Left ventricle myocardium inferior (tissue), 1 donor: ENCODE results near the gene EEFSEC. TPM values are rescaled to one million over a fixed set of nuclear protein-coding genes. Genes with fewer than 3 reads are reported as not detected.

ENCODE experiments used
- DNase-seq: peaks from one replicate; pipeline ENCODE4 v3.0.0-alpha.2; 2020
- H3K27ac ChIP-seq: fragments of 200-600 bp; replicated peaks from 2 replicates; pipeline ENCODE4 v1.8.0; 2021
- H3K27me3 ChIP-seq: fragments of 200-600 bp; 2 replicates; pipeline ENCODE4 v1.8.0; 2021; ENCODE audit warnings: low read depth
- H3K36me3 ChIP-seq: fragments of 200-600 bp; 2 replicates; pipeline ENCODE4 v1.8.0; 2021
- H3K4me1 ChIP-seq: fragments of 200-600 bp; 2 replicates; pipeline ENCODE4 v1.8.0; 2021
- H3K4me3 ChIP-seq: fragments of 200-600 bp; 2 replicates; pipeline ENCODE4 v1.8.0; 2021; ENCODE audit warnings: mild to moderate bottlenecking, moderate library complexity
- H3K9me3 ChIP-seq: fragments of 200-600 bp; replicated peaks from 2 replicates; pipeline ENCODE4 v1.8.0; 2021
- intact Hi-C: fragments of 100-400 bp; cut with micrococcal nuclease; formaldehyde crosslinking; loops from one replicate; pipeline ENCODE4 v1.11.0; 2022
- total RNA-seq: library from RNA; stranded (reverse); fragmentation: NEBNext Ultra II Directional; extraction: Animal tissue kit (Norgen Biotek cat#: 25700); gene quantifications from one replicate; pipeline ENCODE4 v1.2.1, GENCODE V29; 2021
- TF ChIP-seq, protein P1 (sequence below): fragments of 200-600 bp; IDR thresholded peaks from 2 replicates; pipeline ENCODE4 v1.8.0; 2021; ENCODE audit warnings: antibody characterized with exemption, mild to moderate bottlenecking, borderline replicate concordance
- donor health status: DM: no; HTN: yes; CAD: no; lungs with severe emphysema.

Gene EEFSEC
- total RNA-seq, 1 donor from 2014 or later, result 23.7 TPM

DNA sequence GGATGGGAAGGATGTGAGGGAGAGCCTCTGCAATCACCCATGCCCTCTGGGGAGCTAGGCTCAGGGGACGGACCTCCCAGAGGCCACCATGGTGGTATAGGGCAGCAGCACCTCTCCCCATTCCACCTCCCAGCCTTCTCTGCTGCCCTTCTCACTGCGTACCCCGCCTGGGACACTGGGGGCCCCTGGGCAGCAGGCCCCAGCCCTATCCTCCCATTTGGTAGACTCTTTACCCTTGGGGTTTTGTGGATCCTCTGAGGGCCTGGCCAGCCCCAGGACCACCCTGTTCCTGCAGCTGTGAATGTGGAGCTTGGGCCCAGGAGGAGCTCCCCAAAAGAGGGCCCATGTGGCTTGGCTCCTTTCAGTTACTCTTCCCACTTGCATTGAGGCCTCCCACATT lies 181.5 kb downstream of the EEFSEC start:
- TF ChIP-seq, protein P1, sequence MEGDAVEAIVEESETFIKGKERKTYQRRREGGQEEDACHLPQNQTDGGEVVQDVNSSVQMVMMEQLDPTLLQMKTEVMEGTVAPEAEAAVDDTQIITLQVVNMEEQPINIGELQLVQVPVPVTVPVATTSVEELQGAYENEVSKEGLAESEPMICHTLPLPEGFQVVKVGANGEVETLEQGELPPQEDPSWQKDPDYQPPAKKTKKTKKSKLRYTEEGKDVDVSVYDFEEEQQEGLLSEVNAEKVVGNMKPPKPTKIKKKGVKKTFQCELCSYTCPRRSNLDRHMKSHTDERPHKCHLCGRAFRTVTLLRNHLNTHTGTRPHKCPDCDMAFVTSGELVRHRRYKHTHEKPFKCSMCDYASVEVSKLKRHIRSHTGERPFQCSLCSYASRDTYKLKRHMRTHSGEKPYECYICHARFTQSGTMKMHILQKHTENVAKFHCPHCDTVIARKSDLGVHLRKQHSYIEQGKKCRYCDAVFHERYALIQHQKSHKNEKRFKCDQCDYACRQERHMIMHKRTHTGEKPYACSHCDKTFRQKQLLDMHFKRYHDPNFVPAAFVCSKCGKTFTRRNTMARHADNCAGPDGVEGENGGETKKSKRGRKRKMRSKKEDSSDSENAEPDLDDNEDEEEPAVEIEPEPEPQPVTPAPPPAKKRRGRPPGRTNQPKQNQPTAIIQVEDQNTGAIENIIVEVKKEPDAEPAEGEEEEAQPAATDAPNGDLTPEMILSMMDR, result no peak
- peaks cover 29% of the 10 kb centered on the region for H3K4me1 ChIP-seq
- no peak overlapping the region for H3K27ac ChIP-seq
- no peak for DNase-seq
- H3K27me3 ChIP-seq, result no peaks in the 10 kb centered on the region
- intact Hi-C loops, result no loop called here
- H3K4me3 ChIP-seq, result no peak overlapping the region
- H3K9me3 ChIP-seq, result no peaks in the 10 kb centered on the region
- H3K36me3 ChIP-seq, result peaks cover 14% of the 10 kb centered on the region

DNA sequence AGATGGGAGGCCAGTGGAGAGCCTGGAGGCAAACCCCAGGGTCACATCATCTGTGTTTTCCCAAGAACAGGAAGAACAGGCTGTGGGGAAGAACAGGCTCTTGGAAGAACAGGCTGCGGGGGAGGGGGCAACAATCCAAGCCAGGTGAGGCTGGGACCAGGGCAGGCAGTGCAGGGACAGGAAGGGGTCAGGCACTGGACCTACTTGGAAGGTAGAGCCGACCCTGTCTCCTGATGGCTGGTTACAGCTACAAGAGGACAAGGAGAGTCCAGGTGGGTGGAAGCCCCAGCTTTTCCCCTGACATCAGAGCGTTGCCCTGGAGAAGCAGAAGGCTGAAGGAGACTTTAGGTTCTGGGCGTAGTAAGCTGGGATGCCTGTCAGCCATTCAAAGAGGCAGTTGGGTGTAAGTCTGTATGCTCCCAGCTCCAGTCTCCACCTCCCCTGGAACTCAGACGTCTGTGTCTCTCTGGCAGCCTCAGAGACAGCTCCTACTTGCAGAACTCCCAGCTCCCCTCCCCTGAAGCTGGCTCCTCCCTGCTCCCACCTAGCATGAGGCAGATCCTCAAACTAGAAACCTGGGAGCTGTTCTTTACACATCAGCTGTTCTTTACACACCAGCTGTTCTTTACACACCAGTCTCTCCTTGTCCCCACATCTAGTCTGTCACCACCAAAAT lies 182.5 kb downstream of the EEFSEC start:
- Histone ChIP-seq H3K4me3 (no peak overlapping the region), H3K36me3 (peaks cover 14% of the 10 kb centered on the region), H3K9me3 (no peaks in the 10 kb centered on the region), H3K4me1 (peaks cover 31% of the 10 kb centered on the region), H3K27me3 (no peaks in the 10 kb centered on the region), H3K27ac (no peak overlapping the region)
- DNase-seq, result no peak
- TF ChIP-seq, protein P1, result no peak
- intact Hi-C loops, result no loop called here

DNA sequence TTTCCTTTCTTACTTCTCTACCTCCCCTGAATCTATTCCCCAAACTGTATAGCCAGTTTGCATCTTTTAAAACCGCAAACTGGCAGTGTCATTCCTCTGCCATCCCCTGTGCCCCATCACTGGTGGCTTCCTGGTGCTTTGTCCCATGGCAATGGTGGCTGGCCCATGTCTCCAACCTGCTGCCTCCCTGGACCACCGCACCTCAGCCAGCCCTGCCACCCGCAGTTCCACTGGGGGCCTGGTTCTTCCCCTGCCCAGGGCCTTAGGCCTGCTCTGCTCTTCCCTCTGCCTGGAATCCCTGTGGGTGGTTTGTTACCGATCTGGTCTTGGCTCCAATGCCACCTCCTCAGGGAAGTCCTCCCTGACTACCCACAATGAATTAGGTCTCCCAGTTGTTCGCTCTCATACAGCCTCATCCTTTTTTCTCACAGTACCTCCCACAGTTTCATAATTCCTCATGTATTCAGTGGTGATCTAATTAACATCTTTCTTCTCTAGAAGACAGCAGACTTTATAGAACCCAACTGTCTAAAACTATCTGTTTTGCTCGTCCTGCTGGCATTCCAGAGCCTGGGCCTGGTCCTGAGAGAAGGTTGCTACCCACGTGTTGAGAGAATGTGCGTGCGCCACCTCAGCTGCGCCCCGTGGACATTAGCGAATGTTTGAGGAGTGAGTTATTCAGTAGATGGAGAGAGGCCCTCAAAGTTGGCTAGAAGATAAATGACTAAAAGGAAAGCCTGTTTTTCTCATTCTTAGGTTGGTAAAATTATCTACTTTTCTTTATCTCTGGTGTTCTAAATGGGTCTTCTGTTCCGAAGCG lies 183.3 kb downstream of the EEFSEC start:
- Histone ChIP-seq H3K27ac (no peak overlapping the region), H3K4me3 (no peak overlapping the region), H3K4me1 (peaks cover 31% of the 10 kb centered on the region), H3K9me3 (no peaks in the 10 kb centered on the region), H3K27me3 (no peaks in the 10 kb centered on the region), H3K36me3 (peaks cover 19% of the 10 kb centered on the region)
- DNase-seq, result no peak
- TF ChIP-seq, protein P1, result no peak
- intact Hi-C loops, result no loop called here

DNA sequence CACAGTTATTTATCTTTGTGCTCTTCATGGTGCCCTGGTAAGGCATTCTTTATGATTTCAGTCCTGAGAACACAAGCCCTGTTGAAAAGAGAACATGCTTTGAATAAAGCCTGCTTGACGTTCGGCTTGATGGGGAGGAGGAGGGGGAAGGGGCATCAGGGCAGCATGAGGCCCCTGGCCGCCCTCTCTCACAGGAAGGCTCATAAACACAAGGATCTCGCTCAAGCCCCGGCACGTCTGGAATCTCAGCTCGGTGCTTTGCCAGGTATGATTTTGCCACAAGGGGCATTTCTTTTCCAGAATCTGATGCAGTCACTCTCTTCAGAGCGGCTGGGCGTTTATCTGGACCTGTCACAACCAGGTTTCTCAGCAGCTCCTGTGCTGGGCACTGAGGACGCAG lies 184.0 kb downstream of the EEFSEC start:
- TF ChIP-seq, protein P1, result no peak
- intact Hi-C loops, result no loop called here
- no peak for DNase-seq
- Histone ChIP-seq H3K36me3 (peaks cover 24% of the 10 kb centered on the region), H3K4me1 (peaks cover 31% of the 10 kb centered on the region), H3K27ac (no peak overlapping the region), H3K4me3 (no peak overlapping the region), H3K27me3 (no peaks in the 10 kb centered on the region), H3K9me3 (no peaks in the 10 kb centered on the region)

DNA sequence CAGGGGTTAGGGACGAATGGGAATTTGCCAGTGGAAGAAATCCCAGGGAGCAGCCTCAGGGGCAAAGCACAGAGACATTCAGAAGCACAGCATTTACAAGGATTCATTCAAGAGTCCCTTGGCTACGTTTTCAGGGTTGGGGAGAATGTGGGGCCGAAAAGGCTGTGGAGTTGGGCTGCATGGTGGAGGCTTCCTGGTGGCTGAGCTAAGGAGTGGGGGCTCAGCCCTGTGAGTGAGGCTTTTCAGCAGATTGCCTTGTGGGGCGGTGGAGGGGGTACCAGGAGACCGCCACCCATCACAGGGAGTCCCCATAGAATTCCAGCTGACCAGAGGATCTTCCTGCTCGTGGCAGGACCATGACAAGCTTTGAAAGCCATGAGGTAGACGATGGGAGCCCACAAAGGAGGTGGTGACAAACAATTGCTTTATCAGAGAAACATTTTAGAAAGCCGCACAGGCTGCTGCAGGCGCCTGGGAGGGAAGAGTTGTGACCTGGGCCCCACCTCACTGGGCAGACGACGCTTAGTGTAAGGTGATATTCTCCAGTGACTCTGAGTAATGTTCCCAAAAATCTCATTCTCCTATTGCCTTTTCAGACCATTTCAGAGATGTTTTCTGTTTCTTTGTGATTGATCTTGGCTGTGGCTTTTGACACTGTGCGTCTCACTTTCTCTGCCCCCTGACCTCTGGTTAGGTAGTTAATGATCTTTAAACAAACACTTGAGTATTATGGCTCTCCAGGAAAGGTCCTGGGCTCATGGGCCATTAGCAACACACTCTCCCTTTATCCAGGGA lies 185.5 kb downstream of the EEFSEC start:
- H3K4me3 ChIP-seq, result no peak overlapping the region
- H3K27me3 ChIP-seq, result no peaks in the 10 kb centered on the region
- TF ChIP-seq, protein P1, result no peak
- no peak for DNase-seq
- no peaks in the 10 kb centered on the region for H3K9me3 ChIP-seq
- H3K4me1 ChIP-seq, result peaks cover 38% of the 10 kb centered on the region
- intact Hi-C loops, result no loop called here
- peaks cover 25% of the 10 kb centered on the region for H3K36me3 ChIP-seq
- H3K27ac ChIP-seq, result no peak overlapping the region
